Measurements from ENCODE around the gene PRELID3B. TPM values are rescaled to one million over a fixed set of nuclear protein-coding genes. Genes with fewer than 3 reads are reported as not detected.

The PRELID3B gene
- 152 and 196 TPM in 2 replicates for total RNA-seq (2014; rRNA removed; shearing (Covaris generic))

DNA sequence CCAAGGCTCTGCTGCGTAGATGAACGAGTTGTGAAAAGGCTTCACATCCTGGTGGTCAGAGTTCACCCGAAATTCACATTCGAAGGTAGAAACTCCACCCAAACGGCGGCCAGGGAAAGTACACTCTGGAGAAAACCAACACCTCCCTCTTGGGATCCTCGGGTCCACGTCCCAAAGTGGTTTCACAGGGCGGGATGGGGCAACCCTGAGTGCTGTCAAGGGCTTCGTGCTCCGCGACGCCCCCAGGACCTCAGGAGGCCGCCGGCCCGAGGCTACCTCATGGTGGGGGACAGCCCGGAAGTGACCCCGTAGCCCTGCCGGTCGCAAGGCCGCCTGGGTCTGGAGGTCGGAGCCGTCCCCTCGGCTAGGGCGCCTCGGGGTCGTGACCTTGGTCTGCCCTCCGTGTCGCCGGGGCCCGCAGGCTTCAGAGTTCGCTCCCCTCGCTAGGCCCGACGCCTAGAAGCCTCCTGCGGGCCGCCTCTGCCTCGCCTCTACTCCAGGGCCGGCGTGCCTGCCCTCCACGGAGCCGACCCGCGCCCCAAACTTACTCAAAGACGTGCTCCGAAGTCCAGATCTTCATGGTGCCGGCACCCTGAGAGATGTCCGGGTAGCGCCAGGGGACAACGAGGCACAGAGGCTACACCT is at the start of gene PRELID3B:
Gene PRELID3B (minus strand): TSS at position 636 of the 645 bp plus-strand sequence. CDS start 56 bp downstream, at position 580.
- no peak for DNase-seq (ENCODE audit: low spot score)

DNA sequence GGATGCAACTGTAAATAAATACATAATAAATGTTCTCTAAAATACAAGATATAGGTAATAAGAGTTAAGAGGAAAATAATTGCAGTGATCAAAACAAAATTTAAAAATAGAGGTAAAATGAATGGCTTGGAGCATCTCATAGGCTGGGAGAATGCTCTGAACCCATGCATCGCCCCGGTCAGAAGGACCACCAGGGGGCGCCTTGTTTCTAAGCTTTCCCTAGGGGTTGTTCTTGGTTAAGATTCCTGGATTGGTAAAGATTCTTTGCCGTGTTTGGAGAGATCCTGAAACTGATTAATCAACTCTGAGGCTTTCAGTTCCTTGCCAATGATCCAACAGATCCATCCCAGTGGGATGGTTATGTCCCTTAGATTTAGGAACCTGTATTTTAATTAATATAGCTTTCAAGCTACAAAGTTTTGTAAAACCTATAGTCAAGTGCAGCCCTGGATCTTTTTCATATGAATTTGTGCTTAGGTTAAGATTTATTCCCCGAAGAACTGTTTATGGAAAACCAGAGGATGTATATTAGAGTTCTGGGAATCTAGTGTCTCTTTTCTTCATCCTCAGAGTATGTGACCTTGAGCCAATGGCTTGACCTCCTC is 45.3 kb upstream of the PRELID3B start:
- peak; percentile 71 for DNase-seq (ENCODE audit: low spot score)

GRCh38 chr20:59086923-59087322 is 44.3 kb upstream of the PRELID3B start:
- DNase-seq (ENCODE audit: low spot score) = no peak

GRCh38 chr20:59084041-59084850 is 41.7 kb upstream of the PRELID3B start:
- DNase-seq (ENCODE audit: low spot score) = no peak

DNA sequence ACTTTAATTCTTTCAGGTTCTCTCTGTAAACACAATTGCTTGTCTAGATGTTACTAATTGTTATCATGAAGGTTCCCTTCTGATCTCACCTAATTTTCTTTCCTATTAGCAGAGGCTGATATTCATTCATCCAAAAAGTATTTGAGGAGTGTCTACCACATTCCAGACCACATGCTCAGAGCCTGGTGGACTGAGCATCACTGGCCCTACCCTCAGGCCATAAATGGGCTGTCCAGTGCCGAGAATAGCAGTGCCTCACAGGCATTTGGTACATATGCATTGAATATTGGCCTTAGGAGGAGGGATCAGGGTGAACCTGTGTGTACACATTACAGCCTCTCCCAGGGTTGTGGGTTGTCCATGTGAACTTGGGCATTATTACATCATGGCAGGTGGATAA is 40.4 kb upstream of the PRELID3B start:
- DNase-seq (ENCODE audit: low spot score) = peak; percentile 80

- peak; percentile 38 for DNase-seq (ENCODE audit: low spot score)
Measured at GRCh38 chr20:59082077-59082740, 39.6 kb upstream of the PRELID3B start.

- DNase-seq (ENCODE audit: low spot score) = no peak
Measured at GRCh38 chr20:59081036-59081435, 38.5 kb upstream of the PRELID3B start.

GRCh38 chr20:59078231-59078630 is 35.6 kb upstream of the PRELID3B start:
- DNase-seq (ENCODE audit: low spot score) = peak; percentile 44

GRCh38 chr20:59077705-59078104 is 35.1 kb upstream of the PRELID3B start:
- no peak for DNase-seq (ENCODE audit: low spot score)

- DNase-seq (ENCODE audit: low spot score) = no peak
Measured at GRCh38 chr20:59075934-59076508, 33.4 kb upstream of the PRELID3B start.

DNA sequence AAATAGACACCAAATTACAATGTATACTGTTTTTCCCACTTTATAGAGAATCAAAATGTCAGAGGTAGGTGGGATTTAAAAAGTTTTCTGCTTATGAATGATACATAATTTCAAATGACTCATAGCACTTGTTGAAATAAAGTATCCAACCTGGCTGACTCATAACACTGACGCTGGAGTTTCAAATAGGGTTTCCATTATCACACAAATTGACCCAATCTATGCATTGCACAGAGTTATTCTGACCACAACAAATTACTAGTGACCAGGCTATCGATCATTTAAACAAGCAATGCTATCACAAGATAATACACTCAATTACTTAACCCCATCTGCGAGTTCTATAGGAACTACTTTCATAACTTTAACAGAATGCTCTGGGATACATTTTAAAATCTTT is 31.9 kb upstream of the PRELID3B start:
- peak; percentile 25 for DNase-seq (ENCODE audit: low spot score)

DNA sequence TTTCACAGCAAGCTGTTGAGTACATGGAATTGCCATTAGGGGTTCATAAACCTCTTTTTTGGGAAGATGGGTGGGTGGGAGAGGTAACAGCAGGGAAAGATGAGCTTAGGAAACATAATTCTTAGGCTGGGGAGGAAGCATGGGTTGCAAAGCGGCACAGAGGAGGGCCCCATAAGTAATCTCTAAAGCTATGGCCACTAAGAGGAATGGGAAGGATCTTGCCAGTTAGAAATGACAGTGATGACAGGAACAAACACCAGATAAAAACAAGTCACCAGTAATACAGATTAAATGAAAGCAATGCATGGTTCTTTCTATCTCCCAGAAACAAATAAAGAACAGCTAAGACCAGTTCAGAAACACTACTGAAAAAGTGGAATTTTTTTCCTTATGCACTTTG is 31.0 kb upstream of the PRELID3B start:
- DNase-seq (ENCODE audit: low spot score) = no peak

DNA sequence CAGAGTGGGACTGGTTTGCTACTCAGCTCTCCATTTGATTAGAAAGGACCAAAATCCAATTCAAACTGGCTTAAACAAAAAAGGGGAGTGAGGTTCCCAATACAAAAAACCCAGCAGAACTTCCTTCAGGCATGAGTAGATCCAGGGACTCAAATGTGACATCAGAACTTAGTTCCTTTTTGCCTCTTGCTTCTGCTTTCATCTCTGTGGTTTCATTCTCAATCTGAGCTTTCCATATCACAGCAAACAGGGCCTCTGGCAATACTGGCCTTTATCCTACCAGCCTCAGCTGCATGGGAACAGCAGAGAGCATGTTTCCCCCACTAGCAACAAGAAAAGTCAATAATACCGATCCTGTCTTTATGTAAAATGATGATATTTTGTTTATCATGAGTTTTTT is 28.6 kb upstream of the PRELID3B start:
- DNase-seq (ENCODE audit: low spot score) = no peak

GRCh38 chr20:59069026-59069425 is 26.4 kb upstream of the PRELID3B start:
- no peak for DNase-seq (ENCODE audit: low spot score)

DNA sequence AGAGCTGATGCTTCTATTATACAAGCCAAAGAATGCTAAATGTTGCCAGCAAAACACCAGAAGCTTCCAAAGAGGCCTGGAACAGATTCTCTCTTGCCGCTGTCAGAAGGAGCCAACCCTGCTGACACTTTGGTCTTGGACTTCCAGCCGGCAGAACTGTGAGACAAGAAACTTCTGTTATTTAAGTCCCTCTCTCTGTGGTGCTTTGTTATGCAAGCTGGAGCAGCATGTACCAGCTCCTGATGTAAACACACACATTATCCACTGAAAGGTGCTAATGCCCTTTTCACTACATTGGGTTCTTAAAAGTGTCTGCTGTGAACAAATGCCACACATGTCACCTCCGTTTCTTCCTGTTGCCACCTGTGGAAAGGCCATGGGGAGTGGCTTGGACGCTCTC is 25.9 kb upstream of the PRELID3B start:
- no peak for DNase-seq (ENCODE audit: low spot score)

DNA sequence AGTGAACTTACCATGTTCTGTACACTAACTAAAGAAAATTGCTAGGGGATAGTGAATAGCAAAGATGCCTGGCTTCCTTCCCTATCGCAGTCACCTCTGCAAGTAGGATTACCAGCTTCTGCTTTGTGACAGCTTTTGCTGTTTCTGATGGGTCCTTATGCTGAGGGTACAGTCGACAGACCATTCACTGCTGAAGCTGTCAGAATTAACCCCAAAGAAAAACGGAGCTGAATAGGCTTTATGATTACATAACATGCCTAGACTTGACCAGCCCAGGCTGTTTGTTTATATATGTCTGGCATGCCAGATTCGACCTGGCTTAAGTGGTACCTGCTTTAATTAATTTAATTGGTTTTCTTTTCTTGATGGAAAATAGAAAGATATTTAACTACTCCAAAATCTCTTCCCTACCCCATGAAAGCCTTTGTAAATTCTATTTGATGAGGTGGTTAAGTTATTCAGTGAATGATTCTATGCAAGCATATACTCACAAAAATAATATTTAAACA is 21.7 kb upstream of the PRELID3B start:
- DNase-seq (ENCODE audit: low spot score) = no peak

DNA sequence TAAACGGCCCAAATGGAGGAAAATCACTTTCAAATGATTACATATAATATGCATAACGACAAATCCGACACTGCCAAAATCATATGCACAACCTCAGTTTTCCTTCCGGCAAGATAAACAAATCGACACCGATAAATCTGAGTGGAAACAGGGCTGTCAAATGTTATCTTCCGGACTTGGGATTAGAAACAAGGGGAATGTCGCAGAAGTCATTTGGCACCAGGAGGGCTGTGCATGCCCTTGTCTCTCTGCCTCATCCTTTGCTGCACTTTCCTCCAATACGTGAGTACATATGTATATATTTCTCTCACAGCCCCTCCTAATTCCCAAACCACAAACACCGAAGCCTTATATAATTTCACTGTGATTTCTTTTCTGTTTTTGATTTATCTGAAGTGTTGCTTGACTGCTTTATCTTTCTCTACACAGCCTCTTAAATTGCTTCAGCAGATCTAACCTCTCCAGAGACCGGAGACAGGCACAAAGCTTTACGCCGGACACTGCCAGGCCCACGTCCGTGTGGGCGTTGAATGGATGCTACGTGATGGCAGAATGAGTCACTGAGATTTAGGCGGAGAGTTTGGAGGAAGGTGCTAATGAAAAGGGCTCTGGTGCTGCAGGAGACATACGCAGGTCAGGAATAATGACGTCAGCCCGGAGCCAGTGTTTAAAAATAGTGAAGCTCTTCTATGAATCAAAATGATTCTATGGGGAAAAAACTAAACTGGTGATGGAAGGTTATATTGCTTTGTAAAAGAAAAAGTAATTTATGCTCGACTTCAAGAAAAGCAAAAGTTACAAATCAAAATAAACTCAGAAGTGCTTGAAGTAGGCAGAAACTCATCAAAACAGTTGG is 21.0 kb upstream of the PRELID3B start:
- peak; percentile 82 for DNase-seq (ENCODE audit: low spot score)

GRCh38 chr20:59062081-59062480 is 19.5 kb upstream of the PRELID3B start:
- no peak for DNase-seq (ENCODE audit: low spot score)

- DNase-seq (ENCODE audit: low spot score) = no peak
Measured at GRCh38 chr20:59055302-59055701, 12.7 kb upstream of the PRELID3B start.

DNA sequence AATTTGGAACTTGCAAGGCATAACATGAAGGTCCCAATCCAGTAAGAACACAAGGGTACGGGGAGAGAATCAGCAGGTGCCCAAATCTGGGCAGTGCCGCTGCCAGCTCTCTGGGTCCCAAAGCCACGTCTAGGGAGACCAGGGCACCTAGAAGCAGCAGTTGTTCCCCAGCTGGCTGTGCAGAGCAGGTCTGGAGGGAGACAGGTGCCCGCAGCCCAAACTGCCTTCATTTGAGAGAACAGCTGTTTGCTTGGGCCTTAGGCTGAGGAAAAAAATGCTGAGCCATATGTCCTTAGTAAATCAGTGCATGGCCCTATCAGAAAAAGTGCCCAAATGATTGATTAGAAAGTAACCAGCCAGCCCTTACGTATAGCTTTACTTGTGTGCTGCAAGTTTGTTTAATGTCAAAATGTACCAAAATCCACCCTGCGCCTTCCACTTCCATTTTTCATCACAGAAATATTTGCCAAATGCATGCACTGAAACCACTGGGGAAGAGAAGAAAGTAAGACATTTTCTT is 9.1 kb upstream of the PRELID3B start:
- DNase-seq (ENCODE audit: low spot score) = no peak
